ENCODE results near the gene MTRR. TPM values are rescaled to one million over a fixed set of nuclear protein-coding genes. Genes with fewer than 3 reads are reported as not detected.

MTRR gene
- total RNA-seq, 2 donors from 2014 or later, result 30.5 to 51.9 TPM

GRCh38 chr5:7873216-7873615, 4.3 kb downstream of the MTRR start:
- TF ChIP-seq CTCF (IDR thresholded peaks at IDR 0.05), result no peak
- peaks cover 9 to 22% of the 10 kb centered on the region in 2 donors for H3K4me1 ChIP-seq (ENCODE audit: control insufficient read depth in 1 of 2, low read depth in 2 of 2)
- DNase-seq (ENCODE audit: low spot score) (no peak), ATAC-seq (ENCODE audit: insufficient number of reproducible peaks, low FRiP score, low read depth) (no peak)
- H3K9me3 ChIP-seq, result no peaks in the 10 kb centered on the region
- H3K27ac ChIP-seq, result no peak overlapping the region
- H3K36me3 ChIP-seq, result peaks cover 21% of the 10 kb centered on the region
- H3K4me3 ChIP-seq, result no peak overlapping the region
- H3K27me3 ChIP-seq (replicated peaks; ENCODE audit: insufficient read depth), result no peaks in the 10 kb centered on the region

- H3K4me3 ChIP-seq, result no peak overlapping the region
- H3K36me3 ChIP-seq, result peaks cover 25% of the 10 kb centered on the region
- no peaks in the 10 kb centered on the region for H3K27me3 ChIP-seq (replicated peaks; ENCODE audit: insufficient read depth)
- ATAC-seq (ENCODE audit: insufficient number of reproducible peaks, low FRiP score, low read depth) (no peak), DNase-seq (ENCODE audit: low spot score) (no peak)
- H3K27ac ChIP-seq, result no peak overlapping the region
- TF ChIP-seq CTCF (IDR thresholded peaks at IDR 0.05), result no peak
- no peaks in the 10 kb centered on the region for H3K9me3 ChIP-seq
- H3K4me1 ChIP-seq (ENCODE audit: control insufficient read depth in 1 of 2, low read depth in 2 of 2), result peaks cover 9 to 20% of the 10 kb centered on the region in 2 donors
Measured at GRCh38 chr5:7874639-7875038, 5.7 kb downstream of the MTRR start.

GRCh38 chr5:7875151-7875550, 6.2 kb downstream of the MTRR start:
- H3K4me1 ChIP-seq (ENCODE audit: control insufficient read depth in 1 of 2, low read depth in 2 of 2), result peaks cover 6 to 15% of the 10 kb centered on the region in 2 donors
- DNase-seq (ENCODE audit: low spot score) (no peak), ATAC-seq (ENCODE audit: insufficient number of reproducible peaks, low FRiP score, low read depth) (no peak)
- no peaks in the 10 kb centered on the region for H3K27me3 ChIP-seq (replicated peaks; ENCODE audit: insufficient read depth)
- no peak overlapping the region for H3K27ac ChIP-seq
- H3K4me3 ChIP-seq, result no peak overlapping the region
- TF ChIP-seq CTCF (IDR thresholded peaks at IDR 0.05), result no peak
- H3K9me3 ChIP-seq, result no peaks in the 10 kb centered on the region
- H3K36me3 ChIP-seq, result peaks cover 25% of the 10 kb centered on the region

GRCh38 chr5:7876867-7877266, 7.9 kb downstream of the MTRR start:
- DNase-seq (ENCODE audit: low spot score) (no peak), ATAC-seq (ENCODE audit: insufficient number of reproducible peaks, low FRiP score, low read depth) (no peak)
- TF ChIP-seq CTCF (IDR thresholded peaks at IDR 0.05), result no peak
- Histone ChIP-seq H3K4me1 (ENCODE audit: control insufficient read depth in 1 of 2, low read depth in 2 of 2) (no peaks in the 10 kb centered on the region), H3K27me3 (replicated peaks; ENCODE audit: insufficient read depth) (no peaks in the 10 kb centered on the region), H3K27ac (no peak overlapping the region), H3K4me3 (no peak overlapping the region), H3K36me3 (peaks cover 27% of the 10 kb centered on the region), H3K9me3 (no peaks in the 10 kb centered on the region)

GRCh38 chr5:7877851-7878250, 8.9 kb downstream of the MTRR start:
- TF ChIP-seq CTCF (IDR thresholded peaks at IDR 0.05), result no peak
- peaks cover 31% of the 10 kb centered on the region for H3K36me3 ChIP-seq
- ATAC-seq (ENCODE audit: insufficient number of reproducible peaks, low FRiP score, low read depth) (no peak), DNase-seq (ENCODE audit: low spot score) (no peak)
- no peaks in the 10 kb centered on the region for H3K4me1 ChIP-seq (ENCODE audit: control insufficient read depth in 1 of 2, low read depth in 2 of 2)
- no peak overlapping the region for H3K27ac ChIP-seq
- no peaks in the 10 kb centered on the region for H3K9me3 ChIP-seq
- H3K4me3 ChIP-seq, result no peak overlapping the region
- H3K27me3 ChIP-seq (replicated peaks; ENCODE audit: insufficient read depth), result no peaks in the 10 kb centered on the region

Measured in thoracic aorta (tissue), 2 donors.